ENCODE results near the gene TPST2. TPM values are rescaled to one million over a fixed set of nuclear protein-coding genes. Genes with fewer than 3 reads are reported as not detected.

The TPST2 gene
- total and polyA plus RNA-seq, 9 of the 15 experiments (the other 6 are each of a cell fraction or from before 2014, with no cell fraction given), result 14.2 to 123 (median 60.1) TPM

GRCh38 chr22:26492220-26492619 lies 97.7 kb downstream of the TPST2 start:
- FAIRE-seq, result no peak
- POLR2A ChIA-PET, result interaction anchor here (1.0 to 5.3 kb wide), 2 partner anchors 9 to 93 kb away, joined by 3 to 35 read pairs; partner anchors contain the start of genes HPS4 and SRRD
- BruUV-seq (replicated peaks), result no TSS peak

GRCh38 chr22:26489447-26490036 lies 100.4 kb downstream of the TPST2 start:
- in situ Hi-C loops (cut with MboI) (no loop called here), intact Hi-C loops (cut with micrococcal nuclease) (loop anchor here (10.0 kb wide), 1 partner anchor 95 kb away; no protein-coding TSS in a partner anchor)
- Histone ChIP-seq H3K4me3 (no peak overlapping the region), H3K79me2 (ENCODE audit: control insufficient read depth, insufficient read depth, low read length) (peaks cover 42% of the 10 kb centered on the region), H2AFZ (ENCODE audit: low read depth, low read length) (no peak overlapping the region), H3K27ac (ENCODE audit: extremely low read depth, low read depth, low read length) (no peak overlapping the region; the same call in 2 of the 3 replicates), H3K9ac (ENCODE audit: insufficient read depth in 1 of 2, low read depth in 2 of 2, low read length in 2 of 2) (no peak overlapping the region), H3K9me3 (replicated peaks; ENCODE audit: control insufficient read depth, insufficient read depth, low read depth, low read length) (no peaks in the 10 kb centered on the region; the same call in 1 of the 2 replicates), H4K20me1 (replicated peaks; ENCODE audit: control insufficient read depth, insufficient read depth, low read length) (no peaks in the 10 kb centered on the region), H3K4me1 (replicated peaks in 1 of 2; ENCODE audit: control insufficient read depth in 2 of 2, insufficient read depth in 2 of 2, low read length in 2 of 2) (peaks cover 13 to 36% of the 10 kb centered on the region in 2 experiments; a peak in 3 of 5 replicates), H3K27me3 (ENCODE audit: control insufficient read depth in 2 of 2, insufficient read depth in 2 of 2, low read length in 2 of 2) (no peaks in the 10 kb centered on the region), H3K36me3 (ENCODE audit: control insufficient read depth, insufficient read depth, low read length) (peaks cover 88% of the 10 kb centered on the region), H3K9me1 (ENCODE audit: control insufficient read depth, insufficient read depth, low read length) (no peaks in the 10 kb centered on the region), H3K4me2 (ENCODE audit: insufficient read depth, low read length) (no peak overlapping the region)
- ChIA-PET CTCF (ENCODE audit: low intra/inter-chr PET ratio) (no interaction called here), POLR2A (interaction anchor here (0.8 kb wide), 1 partner anchor 84 kb away, joined by 4 read pairs; no protein-coding TSS in a partner anchor)
- DNase-seq (ENCODE audit: extremely low read depth in 1 of 4, low spot score in 3 of 4) (no peak), ATAC-seq (no peak), FAIRE-seq (no peak)
- WGBS (ENCODE audit: insufficient coverage, low coverage, missing lambda C conversion rate), result 94% methylated on average over 4 of the region's 4 CpGs
- no TSS peak for BruUV-seq (replicated peaks)
- no peak for TF ChIP-seq SMARCB1 (IDR thresholded peaks at IDR 0.05; ENCODE audit: insufficient read length, low read depth)
- no peak for TF ChIP-seq GABPA (tag; conservative IDR thresholded peaks at IDR 0.05; ENCODE audit: low read depth)
- no peak for TF ChIP-seq RB1 (IDR thresholded peaks at IDR 0.05; ENCODE audit: low read depth)
- TF ChIP-seq ZNF280B (CRISPR knock-in tag; IDR thresholded peaks at IDR 0.05), result no peak
- TF ChIP-seq ZNF274 (IDR thresholded peaks at IDR 0.05; ENCODE audit: borderline replicate concordance, low read depth, low read length), result no peak
- TF ChIP-seq HSF4 (CRISPR knock-in tag; IDR thresholded peaks at IDR 0.05; ENCODE audit: borderline replicate concordance), result no peak
- no peak for TF ChIP-seq ETS1 (conservative IDR thresholded peaks at IDR 0.05; ENCODE audit: control insufficient read depth, low read depth, low read length)
- no peak for TF ChIP-seq MEIS2 (IDR thresholded peaks at IDR 0.05; ENCODE audit: partially characterized antibody)
- TF ChIP-seq MCM5 (IDR thresholded peaks at IDR 0.05; ENCODE audit: low read depth), result no peak
- TF ChIP-seq ESRRA (IDR thresholded peaks at IDR 0.05; ENCODE audit: borderline replicate concordance, low read depth), result no peak
- no peak for TF ChIP-seq NRF1 (conservative IDR thresholded peaks at IDR 0.05 in 1 of 2, IDR thresholded peaks at IDR 0.05 in 1 of 2)

More at GRCh38 chr22:26492220-26492619, 97.7 kb downstream of the TPST2 start:
- Histone ChIP-seq H4K20me1 (replicated peaks; ENCODE audit: control insufficient read depth, insufficient read depth, low read length) (no peaks in the 10 kb centered on the region), H3K9me3 (replicated peaks; ENCODE audit: control insufficient read depth, insufficient read depth, low read depth, low read length) (no peaks in the 10 kb centered on the region; the same call in 1 of the 2 replicates), H3K9me1 (ENCODE audit: control insufficient read depth, insufficient read depth, low read length) (no peaks in the 10 kb centered on the region), H3K4me1 (replicated peaks in 1 of 2; ENCODE audit: control insufficient read depth in 2 of 2, insufficient read depth in 2 of 2, low read length in 2 of 2) (peaks cover 13 to 26% of the 10 kb centered on the region in 2 experiments; a peak in 3 of 5 replicates), H3K79me2 (ENCODE audit: control insufficient read depth, insufficient read depth, low read length) (peaks cover 21% of the 10 kb centered on the region), H3K36me3 (ENCODE audit: control insufficient read depth, insufficient read depth, low read length) (peaks cover 93% of the 10 kb centered on the region), H3K9ac (ENCODE audit: insufficient read depth in 1 of 2, low read depth in 2 of 2, low read length in 2 of 2) (peak overlapping the region; percentile 61 to 87; a peak in 2 of 4 replicates), H3K4me2 (ENCODE audit: insufficient read depth, low read length) (no peak overlapping the region), H3K4me3 (no peak overlapping the region), H3K27me3 (ENCODE audit: control insufficient read depth in 2 of 2, insufficient read depth in 2 of 2, low read length in 2 of 2) (no peaks in the 10 kb centered on the region), H2AFZ (ENCODE audit: low read depth, low read length) (no peak overlapping the region), H3K27ac (ENCODE audit: extremely low read depth, low read depth, low read length) (peak overlapping the region; percentile 100)
- 92% methylated on average over 9 of the region's 9 CpGs for WGBS (ENCODE audit: insufficient coverage, low coverage, missing lambda C conversion rate)
- no peak for TF ChIP-seq SIN3A (IDR thresholded peaks at IDR 0.05; ENCODE audit: borderline replicate concordance in 2 of 2, control insufficient read depth in 1 of 2, low read depth in 2 of 2, low read length in 2 of 2)
- TF ChIP-seq RBFOX2 (IDR thresholded peaks at IDR 0.05; ENCODE audit: low read depth, low read length), result peak; percentile 54; the same call in 1 of the 2 replicates
- no peak for TF ChIP-seq CHD2 (IDR thresholded peaks at IDR 0.05; ENCODE audit: low read depth, low read length)
- CTCF ChIA-PET (ENCODE audit: low intra/inter-chr PET ratio), result no interaction called here
- DNase-seq (ENCODE audit: extremely low read depth in 1 of 4, low spot score in 3 of 4) (no peak), ATAC-seq (no peak)
- in situ Hi-C loops (cut with MboI) (no loop called here), intact Hi-C loops (cut with micrococcal nuclease) (no loop called here)
